ENCODE results near the gene SEC22A.

Gene SEC22A

GRCh38 chr3:123271466-123272159 lies 69.9 kb downstream of the SEC22A start:
- no peak for FAIRE-seq

GRCh38 chr3:123272547-123272946 lies 70.8 kb downstream of the SEC22A start:
- FAIRE-seq = no peak

- no peak for FAIRE-seq
Measured at GRCh38 chr3:123275691-123276090, 73.9 kb downstream of the SEC22A start.

- FAIRE-seq = no peak
Measured at GRCh38 chr3:123276346-123277006, 74.7 kb downstream of the SEC22A start.

- FAIRE-seq = no peak
Measured at GRCh38 chr3:123277106-123277505, 75.4 kb downstream of the SEC22A start.

- no peak for FAIRE-seq
Measured at GRCh38 chr3:123278446-123278845, 76.7 kb downstream of the SEC22A start.

GRCh38 chr3:123279121-123279520 lies 77.4 kb downstream of the SEC22A start:
- no peak for FAIRE-seq

GRCh38 chr3:123281406-123281805 lies 79.7 kb downstream of the SEC22A start:
- no peak for FAIRE-seq

- FAIRE-seq = no peak
Measured at GRCh38 chr3:123281929-123282328, 80.2 kb downstream of the SEC22A start.

- no peak for FAIRE-seq
Measured at GRCh38 chr3:123282461-123282860, 80.7 kb downstream of the SEC22A start.

GRCh38 chr3:123283074-123283473 lies 81.3 kb downstream of the SEC22A start:
- no peak for FAIRE-seq

- no peak for FAIRE-seq
Measured at GRCh38 chr3:123283657-123284398, 82.1 kb downstream of the SEC22A start.

- FAIRE-seq = no peak
Measured at GRCh38 chr3:123284399-123285010, 82.8 kb downstream of the SEC22A start.

GRCh38 chr3:123285066-123285465 lies 83.3 kb downstream of the SEC22A start:
- no peak for FAIRE-seq

- no peak for FAIRE-seq
Measured at GRCh38 chr3:123285479-123285878, 83.7 kb downstream of the SEC22A start.

GRCh38 chr3:123285931-123286307 lies 84.2 kb downstream of the SEC22A start:
- no peak for FAIRE-seq

GRCh38 chr3:123286308-123287023 lies 84.7 kb downstream of the SEC22A start:
- no peak for FAIRE-seq

- FAIRE-seq = no peak
Measured at GRCh38 chr3:123287051-123287961, 85.6 kb downstream of the SEC22A start.

- no peak for FAIRE-seq
Measured at GRCh38 chr3:123287962-123288302, 86.2 kb downstream of the SEC22A start.

GRCh38 chr3:123289391-123290106 lies 87.8 kb downstream of the SEC22A start:
- no peak for FAIRE-seq
